H9 (cell line): ENCODE measurements around the gene MRAP2. TPM values are rescaled to one million over a fixed set of nuclear protein-coding genes. Genes with fewer than 3 reads are reported as not detected.

Source experiments
- DNase-seq: peaks from one replicate; pipeline ENCODE4 v3.0.0-alpha.2; 2017
- H2AFZ ChIP-seq: one replicate; pipeline ENCODE4 v1.6.1; 2013; ENCODE audit warnings: mild to moderate bottlenecking, low read length, control low read depth, moderate library complexity
- H2AK5ac ChIP-seq: 2 replicates; pipeline ENCODE4 v1.6.1; 2013; ENCODE audit warnings: low read length, control low read depth, mixed read lengths; ENCODE audit not compliant: insufficient read length
- H2BK120ac ChIP-seq: one replicate; pipeline ENCODE4 v1.6.1; 2013; ENCODE audit warnings: low read depth, mild to moderate bottlenecking, low read length, control low read depth, inconsistent platforms; ENCODE audit not compliant: poor library complexity, severe bottlenecking
- H2BK12ac ChIP-seq: 2 replicates; pipeline ENCODE4 v1.6.1; 2013; ENCODE audit warnings: low read length, control low read depth, mixed read lengths, low read depth; ENCODE audit not compliant: insufficient read length
- H2BK15ac ChIP-seq: 2 replicates; pipeline ENCODE4 v1.6.1; 2013; ENCODE audit warnings: low read depth, low read length, control low read depth
- H2BK20ac ChIP-seq: one replicate; pipeline ENCODE4 v1.6.1; 2013; ENCODE audit warnings: low read depth, mild to moderate bottlenecking, low read length, control low read depth, inconsistent platforms; ENCODE audit not compliant: poor library complexity, severe bottlenecking
- H2BK5ac ChIP-seq: 2 replicates; pipeline ENCODE4 v1.6.1; 2013; ENCODE audit warnings: low read length, control low read depth, mixed read lengths; ENCODE audit not compliant: insufficient read length
- H3K14ac ChIP-seq: 2 replicates; pipeline ENCODE4 v1.6.1; 2013; ENCODE audit warnings: low read length, control low read depth; ENCODE audit not compliant: insufficient read depth
- H3K18ac ChIP-seq: 2 replicates; pipeline ENCODE4 v1.6.1; 2013; ENCODE audit warnings: low read depth, mild to moderate bottlenecking, mixed read lengths, low read length, control low read depth; ENCODE audit not compliant: insufficient read length
- H3K23ac ChIP-seq: 2 replicates; pipeline ENCODE4 v1.6.1; 2013; ENCODE audit warnings: low read length, control low read depth, mixed read lengths, low read depth; ENCODE audit not compliant: insufficient read length
- H3K23me2 ChIP-seq: 2 replicates; pipeline ENCODE4 v1.6.1; 2013; ENCODE audit warnings: low read depth, mild to moderate bottlenecking, mixed read lengths, low read length, control low read depth; ENCODE audit not compliant: insufficient read length, poor library complexity, severe bottlenecking
- H3K27ac ChIP-seq: 2 replicates; pipeline ENCODE4 v1.5.1; 2013; ENCODE audit warnings: low read length, control low read depth, mixed read lengths, low read depth; ENCODE audit not compliant: insufficient read length
- H3K27me3 ChIP-seq: 2 replicates; pipeline ENCODE4 v1.6.1; 2013; ENCODE audit warnings: low read length, control low read depth, inconsistent platforms; ENCODE audit not compliant: insufficient read depth
- H3K4ac ChIP-seq: 2 replicates; pipeline ENCODE4 v1.6.1; 2013; ENCODE audit warnings: low read depth, mild to moderate bottlenecking, control low read depth, inconsistent platforms, low read length, moderate library complexity
- H3K4me1 ChIP-seq: 2 replicates; pipeline ENCODE4 v1.6.1; 2013; ENCODE audit warnings: low read length, control low read depth, inconsistent platforms; ENCODE audit not compliant: insufficient read depth
- H3K4me2 ChIP-seq: 2 replicates; pipeline ENCODE4 v1.6.1; 2013; ENCODE audit warnings: low read length, control low read depth, mixed read lengths; ENCODE audit not compliant: insufficient read length, insufficient read depth
- H3K56ac ChIP-seq: 2 replicates; pipeline ENCODE4 v1.6.1; 2013; ENCODE audit warnings: low read depth, mild to moderate bottlenecking, mixed read lengths, low read length, control low read depth; ENCODE audit not compliant: insufficient read length
- H3K79me1 ChIP-seq: 2 replicates; pipeline ENCODE4 v1.6.1; 2013; ENCODE audit warnings: low read depth, mild to moderate bottlenecking, moderate library complexity, low read length, control low read depth, inconsistent platforms; ENCODE audit not compliant: insufficient read depth, poor library complexity, severe bottlenecking
- H3K79me2 ChIP-seq: 2 replicates; pipeline ENCODE4 v1.6.1; 2013; ENCODE audit warnings: low read length, control low read depth, inconsistent platforms; ENCODE audit not compliant: insufficient read depth
- H3K9ac ChIP-seq: 2 replicates; pipeline ENCODE4 v1.6.1; 2013; ENCODE audit warnings: low read length, control low read depth, mixed read lengths; ENCODE audit not compliant: insufficient read length; ENCODE audit errors: extremely low read depth
- H3K9me3 ChIP-seq: one replicate; pipeline ENCODE4 v1.6.1; 2013; ENCODE audit warnings: low read depth, low read length, inconsistent platforms; ENCODE audit not compliant: control insufficient read depth
- H3T11ph ChIP-seq: one replicate; pipeline ENCODE4 v1.6.1; 2013; ENCODE audit warnings: mild to moderate bottlenecking, low read length, control low read depth, inconsistent platforms
- H4K20me1 ChIP-seq: one replicate; pipeline ENCODE4 v1.6.1; 2013; ENCODE audit not compliant: control insufficient read depth, insufficient read length, insufficient read depth
- H4K5ac ChIP-seq: 2 replicates; pipeline ENCODE4 v1.6.1; 2013; ENCODE audit warnings: low read depth, mild to moderate bottlenecking, mixed read lengths, low read length, control low read depth; ENCODE audit not compliant: insufficient read length
- H4K8ac ChIP-seq: replicated peaks from 2 replicates; pipeline ENCODE4 v1.6.1; 2013; ENCODE audit warnings: low read length, control low read depth, mixed read lengths, low read depth; ENCODE audit not compliant: insufficient read length
- H4K91ac ChIP-seq: 2 replicates; pipeline ENCODE4 v1.6.1; 2013; ENCODE audit warnings: low read depth, mild to moderate bottlenecking, moderate library complexity, mixed read lengths, low read length, control low read depth; ENCODE audit not compliant: insufficient read length
- H3K27ac Mint-ChIP-seq, 3 experiments: 2 replicates in 2 of 3; 3 replicates in 1 of 3; pipeline ENCODE4 v1.8.0; 2020 to 2021; ENCODE audit warnings: mixed read lengths in 3 of 3, mild to moderate bottlenecking in 1 of 3, moderate library complexity in 1 of 3
- H3K27me3 Mint-ChIP-seq: 2 replicates; pipeline ENCODE4 v1.8.0; 2021; ENCODE audit warnings: low read depth, mild to moderate bottlenecking, moderate library complexity, mixed read lengths
- H3K36me3 Mint-ChIP-seq, 3 experiments: 2 replicates in 2 of 3; 3 replicates in 1 of 3; pipeline ENCODE4 v1.8.0; 2020 to 2021; ENCODE audit warnings: low read depth in 3 of 3, mixed read lengths in 3 of 3; ENCODE audit not compliant: insufficient read depth in 1 of 3
- H3K4me1 Mint-ChIP-seq, 2 experiments: 2 replicates each; pipeline ENCODE4 v1.8.0; 2020; ENCODE audit warnings: mixed read lengths in 2 of 2
- H3K4me3 Mint-ChIP-seq, 2 experiments: 2 replicates in 1 of 2; 3 replicates in 1 of 2; pipeline ENCODE4 v1.8.0; 2020 to 2021; ENCODE audit warnings: mild to moderate bottlenecking in 2 of 2, mixed read lengths in 2 of 2, moderate library complexity in 1 of 2
- H3K9me3 Mint-ChIP-seq, 2 experiments: 2 replicates in 1 of 2; 3 replicates in 1 of 2; pipeline ENCODE4 v1.8.0; 2020; ENCODE audit warnings: mild to moderate bottlenecking in 2 of 2, mixed read lengths in 2 of 2, moderate library complexity in 1 of 2
- WGBS: extraction: QIAGEN DNeasy Blood & Tissue Kit; methylation state at CpG from one replicate; pipeline ENCODE4 v1.1.7; 2013; ENCODE audit warnings: missing lambda C conversion rate, low lambda C conversion rate, mixed read lengths; ENCODE audit not compliant: insufficient read length; ENCODE audit errors: extremely low coverage; 5-methylcytosine and 5-hydroxymethylcytosine counted together
- total RNA-seq: library from RNA; stranded (reverse); gene quantifications from 2 replicates; pipeline ENCODE4 v1.2.1, GENCODE V29; 2021
- TF ChIP-seq, protein P1 (sequence below): fragments of 200-600 bp; sonication (generic); conservative IDR thresholded peaks from 3 replicates; pipeline ENCODE4 v1.8.0; 2021; ENCODE audit warnings: antibody characterized with exemption, mild to moderate bottlenecking

MRAP2 gene
- total RNA-seq, 1 experiment from 2014 or later, result 8.0 TPM

DNA sequence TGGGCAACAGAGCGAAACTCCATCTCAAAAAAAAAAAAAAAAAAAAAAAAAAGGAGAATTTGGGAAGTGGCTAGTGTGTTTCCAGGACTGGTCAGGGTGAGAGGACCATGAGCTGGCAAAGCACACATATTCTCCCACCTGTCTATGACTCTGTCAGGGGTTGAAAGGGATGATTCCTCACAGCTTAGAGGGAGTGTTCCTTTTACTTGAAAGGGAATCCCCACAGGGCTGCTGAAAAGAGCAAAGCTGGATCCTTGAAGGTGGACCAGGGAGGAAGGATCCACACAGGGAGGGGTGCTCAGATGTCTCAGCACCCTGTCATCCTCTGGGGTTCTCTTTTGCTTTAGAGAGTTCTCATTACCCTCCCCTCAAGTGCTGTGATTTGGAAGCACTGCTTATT is 13.2 kb downstream of the MRAP2 start:
- H3T11ph ChIP-seq, result no peak overlapping the region
- no peak overlapping the region for H2BK5ac ChIP-seq
- no peak overlapping the region for H2BK12ac ChIP-seq
- H3K23me2 ChIP-seq, result no peaks in the 10 kb centered on the region
- no peak overlapping the region for H3K18ac ChIP-seq
- Mint-ChIP-seq H3K9me3 (no peaks in the 10 kb centered on the region; a peak in 1 of 5 replicates), H3K27me3 (no peaks in the 10 kb centered on the region), H3K36me3 (peaks cover 0 to 3% (median under 1%) of the 10 kb centered on the region in 3 experiments; a peak in 2 of 7 replicates), H3K4me1 (peaks cover 11 to 17% of the 10 kb centered on the region in 2 experiments), H3K27ac (no peak overlapping the region), H3K4me3 (no peak overlapping the region)
- H2BK15ac ChIP-seq, result no peak overlapping the region
- H4K5ac ChIP-seq, result no peak overlapping the region
- H3K23ac ChIP-seq, result no peak overlapping the region
- no peaks in the 10 kb centered on the region for H3K9me3 ChIP-seq
- H3K14ac ChIP-seq, result no peak overlapping the region
- no peak overlapping the region for H3K56ac ChIP-seq
- TF ChIP-seq, protein P1, sequence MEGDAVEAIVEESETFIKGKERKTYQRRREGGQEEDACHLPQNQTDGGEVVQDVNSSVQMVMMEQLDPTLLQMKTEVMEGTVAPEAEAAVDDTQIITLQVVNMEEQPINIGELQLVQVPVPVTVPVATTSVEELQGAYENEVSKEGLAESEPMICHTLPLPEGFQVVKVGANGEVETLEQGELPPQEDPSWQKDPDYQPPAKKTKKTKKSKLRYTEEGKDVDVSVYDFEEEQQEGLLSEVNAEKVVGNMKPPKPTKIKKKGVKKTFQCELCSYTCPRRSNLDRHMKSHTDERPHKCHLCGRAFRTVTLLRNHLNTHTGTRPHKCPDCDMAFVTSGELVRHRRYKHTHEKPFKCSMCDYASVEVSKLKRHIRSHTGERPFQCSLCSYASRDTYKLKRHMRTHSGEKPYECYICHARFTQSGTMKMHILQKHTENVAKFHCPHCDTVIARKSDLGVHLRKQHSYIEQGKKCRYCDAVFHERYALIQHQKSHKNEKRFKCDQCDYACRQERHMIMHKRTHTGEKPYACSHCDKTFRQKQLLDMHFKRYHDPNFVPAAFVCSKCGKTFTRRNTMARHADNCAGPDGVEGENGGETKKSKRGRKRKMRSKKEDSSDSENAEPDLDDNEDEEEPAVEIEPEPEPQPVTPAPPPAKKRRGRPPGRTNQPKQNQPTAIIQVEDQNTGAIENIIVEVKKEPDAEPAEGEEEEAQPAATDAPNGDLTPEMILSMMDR, result no peak
- no CpG with 5 or more reads among the region's 1 CpG for WGBS
- peaks cover 2% of the 10 kb centered on the region for H3K4me1 ChIP-seq
- no peaks in the 10 kb centered on the region for H4K20me1 ChIP-seq
- H2AK5ac ChIP-seq, result no peak overlapping the region
- no peaks in the 10 kb centered on the region for H3K79me1 ChIP-seq
- no peak overlapping the region for H3K4me2 ChIP-seq
- no peak overlapping the region for H2BK20ac ChIP-seq
- H4K91ac ChIP-seq, result no peak overlapping the region
- H3K27me3 ChIP-seq, result no peaks in the 10 kb centered on the region
- H3K27ac ChIP-seq, result no peak overlapping the region
- H3K79me2 ChIP-seq, result no peaks in the 10 kb centered on the region
- no peak overlapping the region for H2AFZ ChIP-seq
- DNase-seq, result no peak
- H4K8ac ChIP-seq, result no peak overlapping the region
- H3K4ac ChIP-seq, result no peak overlapping the region
- H2BK120ac ChIP-seq, result no peak overlapping the region
- no peak overlapping the region for H3K9ac ChIP-seq
